Tibial nerve (tissue), 4 donors: ENCODE measurements around the gene PGBD5. TPM values are rescaled to one million over a fixed set of nuclear protein-coding genes. Genes with fewer than 3 reads are reported as not detected.
A peak's percentile ranks its signal among the peaks of the same experiment; 100 is the strongest.

Source experiments
- DNase-seq, 2 donors: peaks; one replicate each; pipeline ENCODE4 v3.0.0-alpha.2; 2019; ENCODE audit warnings: low spot score in 2 of 2
- H3K27ac ChIP-seq, 4 donors: fragments of 200-600 bp; sonication (generic) in 3 of 4; one replicate each; pipeline ENCODE4 v1.5.1; 2017 to 2019; ENCODE audit warnings: mild to moderate bottlenecking in 1 of 4
- H3K27me3 ChIP-seq, 2 donors: fragments of 200-600 bp; sonication (generic) in 1 of 2; one replicate each; pipeline versions ENCODE4 v1.5.1 to v1.6.0; 2017 to 2019
- H3K36me3 ChIP-seq, 3 donors: fragments of 200-600 bp; sonication (generic); one replicate each; pipeline ENCODE4 v1.5.1; 2018 to 2019
- H3K4me1 ChIP-seq, 4 donors: fragments of 200-600 bp; sonication (generic) in 3 of 4; one replicate each; pipeline ENCODE4 v1.5.1; 2017 to 2019
- H3K4me3 ChIP-seq, 4 donors: fragments of 200-600 bp; sonication (generic) in 3 of 4; one replicate each; pipeline ENCODE4 v1.5.1; 2017 to 2019; ENCODE audit warnings: mild to moderate bottlenecking in 1 of 4, moderate library complexity in 1 of 4
- H3K9me3 ChIP-seq, 4 donors: fragments of 200-600 bp; sonication (generic) in 3 of 4; one replicate each; pipeline ENCODE4 v1.5.1; 2017 to 2019
- EP300 ChIP-seq, 2 donors: sonication (generic); formaldehyde crosslinking; IDR thresholded peaks; one replicate each; pipeline ENCODE4 v1.6.1; 2017; ENCODE audit warnings: antibody characterized with exemption in 2 of 2, mild to moderate bottlenecking in 1 of 2
- POLR2A ChIP-seq, 2 donors: fragments of 450-650 bp; IDR thresholded peaks; one replicate each; pipeline ENCODE4 v1.6.1; 2017; ENCODE audit warnings: antibody characterized with exemption in 2 of 2, mild to moderate bottlenecking in 2 of 2, moderate library complexity in 2 of 2
- WGBS, 2 donors: methylation state at CpG; one replicate each; pipeline ENCODE4 v1.1.5; 2018; 5-methylcytosine and 5-hydroxymethylcytosine counted together
- total RNA-seq, 4 donors: library from RNA; depleted of rRNA; stranded (reverse); fragments of >200 nt; gene quantifications; one replicate each; pipeline ENCODE4 v1.1.0, GENCODE V29; 2016
- TF ChIP-seq, protein P1 (sequence below), 5 experiments: fragments of 200-600 bp in 3 of 5; fragments of 450-650 bp in 2 of 5; sonication (generic) in 3 of 5; IDR thresholded peaks; one replicate each; pipeline ENCODE4 v1.5.1; 2016 to 2019; ENCODE audit warnings: antibody characterized with exemption in 5 of 5, mild to moderate bottlenecking in 3 of 5, moderate library complexity in 2 of 5

PGBD5 gene
- total RNA-seq, 4 donors from 2014 or later = 1.4 to 5.1 (median 2.2) TPM

DNA sequence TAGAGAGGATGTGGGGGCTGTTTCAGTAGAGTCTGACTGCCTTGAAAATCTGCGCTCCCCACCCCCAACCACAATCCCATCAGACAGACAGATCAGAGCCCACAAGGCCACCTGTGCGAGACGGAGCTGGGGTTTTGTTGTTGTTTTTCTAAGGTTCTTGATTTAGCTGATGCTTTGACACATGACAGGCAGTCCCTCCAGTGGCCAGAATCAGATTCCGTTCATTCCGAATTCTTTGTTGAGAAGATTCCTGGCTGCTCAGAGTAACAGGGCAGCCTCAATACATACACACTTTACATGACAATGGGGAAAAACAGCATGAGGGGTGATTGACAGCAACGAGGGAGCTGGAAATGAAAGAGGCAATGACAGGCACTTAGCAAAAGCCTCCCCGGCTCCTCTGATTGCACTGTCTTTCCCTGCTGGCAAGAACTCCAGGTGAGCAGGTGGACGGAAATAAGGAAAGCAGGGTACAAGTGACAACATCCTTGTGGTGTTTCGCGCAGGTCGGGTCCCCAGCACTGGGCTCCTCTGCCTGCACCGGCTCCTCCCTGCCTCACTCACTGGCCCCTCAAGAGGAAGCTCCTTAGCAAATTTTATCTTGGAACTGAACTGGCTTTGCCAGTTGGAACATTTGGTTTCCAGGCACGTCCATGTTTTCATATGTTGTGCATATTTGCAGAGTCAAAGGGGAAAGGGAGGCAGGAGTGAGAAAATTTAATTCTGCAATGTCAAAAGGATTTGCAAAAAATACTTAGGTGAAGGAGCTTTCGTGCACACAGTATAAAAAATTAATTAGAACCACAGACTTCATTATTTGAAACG lies 148.7 kb downstream of the PGBD5 start:
- no peak overlapping the region for H3K4me3 ChIP-seq
- H3K27me3 ChIP-seq = no peaks in the 10 kb centered on the region
- H3K27ac ChIP-seq = no peak overlapping the region
- peaks cover 0 to 67% (median 6%) of the 10 kb centered on the region in 3 donors for H3K36me3 ChIP-seq
- H3K9me3 ChIP-seq = no peaks in the 10 kb centered on the region
- 52 to 60% methylated on average over 15 of the region's 15 CpGs for WGBS, 2 donors
- peaks cover 0 to 12% (median 1%) of the 10 kb centered on the region in 4 donors for H3K4me1 ChIP-seq
- TF ChIP-seq, protein P1, sequence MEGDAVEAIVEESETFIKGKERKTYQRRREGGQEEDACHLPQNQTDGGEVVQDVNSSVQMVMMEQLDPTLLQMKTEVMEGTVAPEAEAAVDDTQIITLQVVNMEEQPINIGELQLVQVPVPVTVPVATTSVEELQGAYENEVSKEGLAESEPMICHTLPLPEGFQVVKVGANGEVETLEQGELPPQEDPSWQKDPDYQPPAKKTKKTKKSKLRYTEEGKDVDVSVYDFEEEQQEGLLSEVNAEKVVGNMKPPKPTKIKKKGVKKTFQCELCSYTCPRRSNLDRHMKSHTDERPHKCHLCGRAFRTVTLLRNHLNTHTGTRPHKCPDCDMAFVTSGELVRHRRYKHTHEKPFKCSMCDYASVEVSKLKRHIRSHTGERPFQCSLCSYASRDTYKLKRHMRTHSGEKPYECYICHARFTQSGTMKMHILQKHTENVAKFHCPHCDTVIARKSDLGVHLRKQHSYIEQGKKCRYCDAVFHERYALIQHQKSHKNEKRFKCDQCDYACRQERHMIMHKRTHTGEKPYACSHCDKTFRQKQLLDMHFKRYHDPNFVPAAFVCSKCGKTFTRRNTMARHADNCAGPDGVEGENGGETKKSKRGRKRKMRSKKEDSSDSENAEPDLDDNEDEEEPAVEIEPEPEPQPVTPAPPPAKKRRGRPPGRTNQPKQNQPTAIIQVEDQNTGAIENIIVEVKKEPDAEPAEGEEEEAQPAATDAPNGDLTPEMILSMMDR (IDR thresholded peaks at IDR 0.05) = no peak
- TF ChIP-seq EP300 (IDR thresholded peaks at IDR 0.05) (no peak), POLR2A (IDR thresholded peaks at IDR 0.05) (no peak)
- no peak for DNase-seq

DNA sequence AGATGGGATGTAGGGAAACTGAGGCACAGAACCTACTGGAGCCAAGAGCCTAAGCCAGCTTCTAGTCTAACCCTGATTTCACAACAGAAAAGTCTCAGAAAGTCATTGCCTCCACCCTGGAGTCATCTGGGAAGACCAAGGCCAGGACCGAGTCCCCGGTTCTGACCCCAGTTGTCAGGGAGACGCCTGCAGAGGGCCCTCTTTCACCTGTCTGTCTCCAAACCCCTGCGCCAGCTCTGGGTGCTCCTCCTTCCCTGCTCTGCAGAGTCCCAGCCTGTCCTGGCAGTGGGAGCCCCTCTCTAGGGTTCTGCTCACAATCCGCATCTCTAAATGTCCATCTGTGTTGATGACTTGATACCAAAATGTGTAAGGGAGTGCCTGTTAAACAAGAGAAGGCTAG lies 149.7 kb downstream of the PGBD5 start:
- peaks cover 0 to 8% (median under 1%) of the 10 kb centered on the region in 4 donors for H3K4me1 ChIP-seq

DNA sequence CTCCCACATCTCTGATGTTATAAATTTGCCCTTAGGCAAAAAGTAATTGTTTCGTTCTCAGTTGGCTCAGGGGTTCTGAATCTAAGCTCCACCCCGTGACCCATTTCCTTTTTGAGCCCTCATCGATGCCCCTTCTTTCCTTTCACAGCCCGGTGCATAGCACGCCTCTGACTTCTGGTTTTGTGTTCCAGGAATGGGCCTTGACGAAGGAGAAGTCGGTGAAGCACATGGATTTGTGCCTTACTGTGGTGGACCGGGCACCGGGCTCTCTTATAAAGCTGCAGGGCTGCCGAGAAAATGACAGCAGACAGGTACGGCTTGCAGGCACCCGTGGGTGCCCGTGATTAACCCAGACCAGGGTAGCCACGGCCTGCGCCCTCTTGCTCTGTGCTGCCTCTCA lies 151.9 kb downstream of the PGBD5 start:
- TF ChIP-seq POLR2A (IDR thresholded peaks at IDR 0.05) (no peak), EP300 (IDR thresholded peaks at IDR 0.05) (peak in 1 of 2 donors; percentile 13)
- 73 to 77% methylated on average over 15 of the region's 15 CpGs for WGBS, 2 donors
- Histone ChIP-seq H3K27me3 (no peaks in the 10 kb centered on the region), H3K4me1 (peaks cover 0 to 21% (median 4%) of the 10 kb centered on the region in 4 donors), H3K36me3 (peaks cover 0 to 52% (median under 1%) of the 10 kb centered on the region in 3 donors), H3K4me3 (no peak overlapping the region), H3K27ac (no peak overlapping the region), H3K9me3 (no peaks in the 10 kb centered on the region)
- DNase-seq = no peak

More for the DNA sequence above, 149.7 kb downstream of the PGBD5 start:
- Histone ChIP-seq H3K4me3 (no peak overlapping the region), H3K36me3 (peaks cover 0 to 67% (median 6%) of the 10 kb centered on the region in 3 donors), H3K27me3 (no peaks in the 10 kb centered on the region), H3K9me3 (no peaks in the 10 kb centered on the region), H3K27ac (no peak overlapping the region)
- WGBS, 2 donors = 93 to 97% methylated on average over 5 of the region's 5 CpGs
- TF ChIP-seq, protein P1 (IDR thresholded peaks at IDR 0.05) = no peak
- no peak for TF ChIP-seq EP300 (IDR thresholded peaks at IDR 0.05)
- TF ChIP-seq POLR2A (IDR thresholded peaks at IDR 0.05) = no peak
- no peak for DNase-seq

DNA sequence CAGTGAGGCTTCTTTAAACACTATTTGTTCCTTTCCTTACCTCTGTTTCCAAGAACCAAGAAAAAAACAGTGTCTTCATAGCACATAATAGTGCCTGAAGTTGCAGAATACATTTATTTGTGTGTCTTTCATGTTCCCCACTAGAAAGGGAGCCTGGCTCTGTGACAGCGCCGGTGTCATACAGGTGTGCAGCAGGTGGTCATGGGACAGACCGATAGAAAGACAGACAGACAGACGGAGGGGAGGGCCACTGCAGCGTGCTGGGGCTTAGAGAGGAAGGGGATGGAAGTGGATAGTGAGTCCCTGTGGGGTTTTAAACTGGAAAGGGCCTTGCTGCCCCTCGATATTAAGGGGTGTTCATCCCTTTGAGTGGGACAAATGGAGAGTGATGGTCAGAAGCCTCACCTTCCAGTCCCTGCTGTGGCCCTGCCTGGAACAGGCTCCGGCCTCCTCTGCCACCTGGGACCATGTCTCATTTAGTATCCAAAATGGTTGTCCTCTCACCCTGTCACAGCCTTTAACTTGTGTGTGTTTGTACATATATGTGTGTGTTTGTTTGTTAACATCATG lies 152.9 kb downstream of the PGBD5 start:
- DNase-seq = no peak
- TF ChIP-seq EP300 (IDR thresholded peaks at IDR 0.05) (no peak), POLR2A (IDR thresholded peaks at IDR 0.05) (no peak)
- TF ChIP-seq, protein P1 (IDR thresholded peaks at IDR 0.05) = no peak

DNA sequence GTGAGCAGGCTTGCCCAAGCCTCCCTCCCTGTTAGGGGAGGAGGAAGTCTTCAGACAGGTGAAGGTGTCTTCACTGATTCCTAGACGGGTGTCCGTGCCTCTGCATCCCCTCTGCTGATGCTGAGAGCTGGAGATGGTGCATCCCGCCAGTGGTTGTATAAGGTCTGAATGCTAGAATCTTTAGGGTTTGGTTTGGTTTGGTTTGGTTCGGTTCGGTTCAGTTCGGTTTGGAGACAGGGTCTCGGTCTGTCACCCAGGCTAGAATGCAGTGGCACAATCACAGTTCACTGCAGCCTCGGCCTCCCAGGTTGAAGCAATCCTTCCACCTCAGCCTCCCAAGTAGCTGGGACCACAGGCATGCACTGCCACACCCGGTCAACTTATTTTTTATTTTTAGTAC lies 153.6 kb downstream of the PGBD5 start:
- Histone ChIP-seq H3K4me3 (no peak overlapping the region), H3K36me3 (peaks cover 0 to 52% (median 0%) of the 10 kb centered on the region in 3 donors), H3K27ac (no peak overlapping the region), H3K4me1 (peaks cover 0 to 25% (median 7%) of the 10 kb centered on the region in 4 donors), H3K9me3 (no peaks in the 10 kb centered on the region), H3K27me3 (no peaks in the 10 kb centered on the region)
- WGBS, 2 donors = 94 to 95% methylated on average over 7 to 9 of the region's 9 CpGs
- TF ChIP-seq POLR2A (IDR thresholded peaks at IDR 0.05) (no peak), EP300 (IDR thresholded peaks at IDR 0.05) (no peak)
- TF ChIP-seq, protein P1 (IDR thresholded peaks at IDR 0.05) = no peak
- no peak for DNase-seq

More for the DNA sequence above, 152.9 kb downstream of the PGBD5 start:
- H3K4me3 ChIP-seq = no peak overlapping the region
- H3K27me3 ChIP-seq = no peaks in the 10 kb centered on the region
- peaks cover 0 to 48% (median 0%) of the 10 kb centered on the region in 3 donors for H3K36me3 ChIP-seq
- H3K4me1 ChIP-seq = peaks cover 0 to 27% (median 7%) of the 10 kb centered on the region in 4 donors
- WGBS, 2 donors = 79 to 90% methylated on average over 7 of the region's 7 CpGs
- no peaks in the 10 kb centered on the region for H3K9me3 ChIP-seq
- no peak overlapping the region for H3K27ac ChIP-seq
